HEK293 (cell line): ENCODE results near the gene PTH1R.
A peak's percentile ranks its signal among the peaks of the same experiment; 100 is the strongest.

Experiments
- CTCF ChIA-PET: fragments of 350-600 bp; formaldehyde crosslinking; extraction: SDS; loops from one replicate; lab custom pipeline; 2021; ENCODE audit warnings: antibody characterized with exemption; lab: Yijun Ruan, JAX
- POLR2A ChIA-PET: fragments of 300-600 bp; formaldehyde crosslinking; extraction: SDS; loops from one replicate; lab custom pipeline; 2020; ENCODE audit warnings: antibody characterized with exemption, inconsistent platforms; lab: Yijun Ruan, JAX
- H3K27ac ChIP-seq: fragments of 200-500 bp; sonication (Bioruptor generic); 2 replicates; pipeline ENCODE4 v1.5.1; 2014; ENCODE audit warnings: low read depth, low read length, control low read depth, inconsistent platforms; ENCODE audit errors: extremely low read depth
- H3K36me3 ChIP-seq, 2 experiments: fragments of 200-500 bp in 1 of 2; sonication (Bioruptor generic) in 1 of 2; 1 replicate in 1 of 2; 2 replicates in 1 of 2; pipeline ENCODE4 v1.5.1; 2014 to 2017; ENCODE audit warnings: inconsistent platforms in 2 of 2, low read length in 2 of 2; ENCODE audit not compliant: control insufficient read depth in 2 of 2, insufficient read depth in 1 of 2
- H3K4me1 ChIP-seq: fragments of 200-500 bp; sonication (Bioruptor generic); 2 replicates; pipeline ENCODE4 v1.5.1; 2014; ENCODE audit warnings: mild to moderate bottlenecking, low read length, inconsistent platforms; ENCODE audit not compliant: control insufficient read depth, insufficient read depth
- H3K4me3 ChIP-seq: 2 replicates; pipeline ENCODE4 v1.5.1; 2011; ENCODE audit warnings: low read depth, mild to moderate bottlenecking, control low read depth, low read length, moderate library complexity
- H3K9me3 ChIP-seq: fragments of 200-500 bp; sonication (Bioruptor generic); 2 replicates; pipeline ENCODE4 v1.5.1; 2014; ENCODE audit warnings: low read depth, low read length, inconsistent platforms; ENCODE audit not compliant: control insufficient read depth, insufficient read depth
- EGR2 ChIP-seq: fragments of 450-650 bp; formaldehyde crosslinking; IDR thresholded peaks from 2 replicates; pipeline ENCODE4 v1.5.1; 2016; ENCODE audit warnings: low read depth, missing biosample characterization, missing genetic modification characterization
- GLIS1 ChIP-seq: fragments of 450-650 bp; formaldehyde crosslinking; IDR thresholded peaks from 2 replicates; pipeline ENCODE4 v1.5.1; 2016; ENCODE audit warnings: missing biosample characterization, missing genetic modification characterization
- HOXC10 ChIP-seq: sonication (generic); formaldehyde crosslinking; IDR thresholded peaks from 2 replicates; pipeline ENCODE4 v1.8.1; 2023; ENCODE audit warnings: mild to moderate bottlenecking, missing genetic modification reagents
- PRDM4 ChIP-seq: fragments of 450-650 bp; formaldehyde crosslinking; IDR thresholded peaks from 2 replicates; pipeline ENCODE4 v1.5.1; 2017; ENCODE audit warnings: missing biosample characterization, missing genetic modification characterization
- RBAK ChIP-seq: fragments of 450-650 bp; formaldehyde crosslinking; IDR thresholded peaks from 2 replicates; pipeline ENCODE4 v1.5.1; 2016; ENCODE audit warnings: missing biosample characterization, missing genetic modification characterization
- SP3 ChIP-seq: fragments of 450-650 bp; formaldehyde crosslinking; IDR thresholded peaks from 2 replicates; pipeline ENCODE4 v1.5.1; 2016; ENCODE audit warnings: missing biosample characterization, missing genetic modification characterization
- ZBTB1 ChIP-seq: fragments of 450-650 bp; formaldehyde crosslinking; IDR thresholded peaks from 2 replicates; pipeline ENCODE4 v1.5.1; 2016; ENCODE audit warnings: missing biosample characterization, missing genetic modification characterization
- ZBTB7A ChIP-seq: fragments of 450-650 bp; formaldehyde crosslinking; IDR thresholded peaks from 2 replicates; pipeline ENCODE4 v1.5.1; 2016; ENCODE audit warnings: low read depth, missing biosample characterization, missing genetic modification characterization
- ZFHX2 ChIP-seq: fragments of 450-650 bp; formaldehyde crosslinking; conservative IDR thresholded peaks from 2 replicates; pipeline ENCODE4 v1.5.1; 2016; ENCODE audit warnings: missing biosample characterization, missing genetic modification characterization
- ZIC2 ChIP-seq: fragments of 450-650 bp; formaldehyde crosslinking; IDR thresholded peaks from 2 replicates; pipeline ENCODE4 v1.5.1; 2016; ENCODE audit warnings: missing biosample characterization, missing genetic modification characterization
- ZNF133 ChIP-seq: fragments of 450-650 bp; formaldehyde crosslinking; IDR thresholded peaks from 2 replicates; pipeline ENCODE4 v1.5.1; 2016; ENCODE audit warnings: missing biosample characterization, missing genetic modification characterization
- ZNF146 ChIP-seq: fragments of 450-650 bp; formaldehyde crosslinking; IDR thresholded peaks from 2 replicates; pipeline ENCODE4 v1.5.1; 2016; ENCODE audit warnings: missing biosample characterization, missing genetic modification characterization
- ZNF274 ChIP-seq, 2 experiments: fragments of 200-500 bp in 1 of 2; fragments of 450-650 bp in 1 of 2; sonication (Bioruptor generic) in 1 of 2; formaldehyde crosslinking in 1 of 2; IDR thresholded peaks; 2 replicates each; pipeline versions ENCODE4 v1.5.1 to v1.6.1; 2014 to 2016; ENCODE audit warnings: borderline replicate concordance in 1 of 2, inconsistent platforms in 1 of 2, low read length in 1 of 2, missing biosample characterization in 1 of 2, missing genetic modification characterization in 1 of 2
- ZNF37A ChIP-seq: fragments of 450-650 bp; IDR thresholded peaks from 2 replicates; pipeline ENCODE4 v1.5.1; 2018; ENCODE audit warnings: missing biosample characterization, missing genetic modification characterization
- ZNF513 ChIP-seq: fragments of 450-650 bp; IDR thresholded peaks from 2 replicates; pipeline ENCODE4 v1.5.1; 2018; ENCODE audit warnings: missing biosample characterization, missing genetic modification characterization
- ZNF585B ChIP-seq: fragments of 450-650 bp; formaldehyde crosslinking; IDR thresholded peaks from 2 replicates; pipeline ENCODE4 v1.5.1; 2016; ENCODE audit warnings: missing biosample characterization, missing genetic modification characterization
- ZNF639 ChIP-seq: fragments of 450-650 bp; formaldehyde crosslinking; IDR thresholded peaks from 2 replicates; pipeline ENCODE4 v1.5.1; 2016; ENCODE audit warnings: missing biosample characterization, missing genetic modification characterization
- ZNF791 ChIP-seq: fragments of 450-650 bp; formaldehyde crosslinking; IDR thresholded peaks from 2 replicates; pipeline ENCODE4 v1.5.1; 2016; ENCODE audit warnings: missing biosample characterization, missing genetic modification characterization
- TF ChIP-seq, protein P1 (sequence below): fragments of 450-650 bp; formaldehyde crosslinking; IDR thresholded peaks from 2 replicates; pipeline ENCODE4 v1.5.1; 2016; ENCODE audit warnings: missing biosample characterization, missing genetic modification characterization
- TF ChIP-seq, protein P2 (sequence below): fragments of 450-650 bp; formaldehyde crosslinking; IDR thresholded peaks from 2 replicates; pipeline ENCODE4 v1.5.1; 2016; ENCODE audit warnings: missing biosample characterization, missing genetic modification characterization
- TF ChIP-seq, protein P3 (sequence below): IDR thresholded peaks from 2 replicates; pipeline ENCODE4 v1.6.1; 2011; ENCODE audit warnings: mild to moderate bottlenecking, low read depth, low read length, borderline replicate concordance

Gene PTH1R

DNA sequence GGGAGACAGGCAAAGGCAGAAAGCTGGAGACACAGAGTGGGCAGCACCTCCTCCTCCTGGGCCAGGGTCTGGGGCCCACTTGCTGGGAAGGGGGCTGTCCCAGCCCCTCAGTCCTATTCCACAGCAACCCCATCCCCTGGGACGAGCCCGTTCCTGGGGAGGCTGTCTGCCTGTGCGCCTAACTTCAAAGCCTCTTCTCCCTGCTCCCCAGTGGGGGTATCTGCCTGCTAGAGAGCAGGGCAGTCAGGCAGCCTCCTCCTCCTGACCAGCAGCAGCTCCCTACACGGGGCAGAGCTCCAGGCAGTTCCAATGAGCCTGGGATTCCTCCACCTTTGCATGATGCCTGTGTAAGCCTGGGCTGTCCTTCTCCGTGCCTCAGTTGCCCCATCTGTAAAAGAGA, 6.9 kb downstream of the PTH1R start:
- Histone ChIP-seq H3K4me1 (no peaks in the 10 kb centered on the region), H3K9me3 (no peaks in the 10 kb centered on the region), H3K27ac (no peak overlapping the region), H3K36me3 (no peaks in the 10 kb centered on the region), H3K4me3 (no peak overlapping the region)
- CTCF ChIA-PET: interaction anchor here (0.7 kb wide), 1 partner anchor 15 kb away, joined by 3 read pairs; no protein-coding TSS in a partner anchor
- TF ChIP-seq SP3 (tag by site-specific recombination) (no peak), ZIC2 (tag by site-specific recombination) (peak; percentile 11; the same call in 1 of the 2 replicates), ZNF133 (tag by site-specific recombination) (no peak)
- POLR2A ChIA-PET: no interaction called here

- POLR2A ChIA-PET: no interaction called here
- TF ChIP-seq ZFHX2 (peak; percentile 50), ZNF585B (tag by site-specific recombination) (no peak), EGR2 (tag by site-specific recombination) (peak; percentile 53; the same call in 1 of the 2 replicates)
Observed at GRCh38 chr3:46884929-46885328, 7.4 kb downstream of the PTH1R start.

GRCh38 chr3:46885612-46886011, 8.1 kb downstream of the PTH1R start:
- H3K4me3 ChIP-seq: no peak overlapping the region
- POLR2A ChIA-PET: interaction anchor here (1.2 kb wide), 1 partner anchor 8 kb away, joined by 3 read pairs; no protein-coding TSS in a partner anchor
- no peaks in the 10 kb centered on the region for H3K9me3 ChIP-seq
- CTCF ChIA-PET: interaction anchor here (0.7 kb wide), 1 partner anchor 24 kb away, joined by 3 read pairs; no protein-coding TSS in a partner anchor
- H3K27ac ChIP-seq: no peak overlapping the region
- H3K4me1 ChIP-seq: no peaks in the 10 kb centered on the region
- no peaks in the 10 kb centered on the region for H3K36me3 ChIP-seq
- no peak for TF ChIP-seq ZNF146 (tag by site-specific recombination)
- no peak for TF ChIP-seq ZBTB7A
- TF ChIP-seq HOXC10: no peak
- no peak for TF ChIP-seq ZBTB1
- TF ChIP-seq ZNF513: no peak
- no peak for TF ChIP-seq ZNF791 (tag by site-specific recombination)
- no peak for TF ChIP-seq ZNF274 (IDR thresholded peaks at IDR 0.05; ENCODE audit: low read length)
- no peak for TF ChIP-seq ZNF274 (tag by site-specific recombination; IDR thresholded peaks at IDR 0.05; ENCODE audit: borderline replicate concordance)
- TF ChIP-seq, protein P1, sequence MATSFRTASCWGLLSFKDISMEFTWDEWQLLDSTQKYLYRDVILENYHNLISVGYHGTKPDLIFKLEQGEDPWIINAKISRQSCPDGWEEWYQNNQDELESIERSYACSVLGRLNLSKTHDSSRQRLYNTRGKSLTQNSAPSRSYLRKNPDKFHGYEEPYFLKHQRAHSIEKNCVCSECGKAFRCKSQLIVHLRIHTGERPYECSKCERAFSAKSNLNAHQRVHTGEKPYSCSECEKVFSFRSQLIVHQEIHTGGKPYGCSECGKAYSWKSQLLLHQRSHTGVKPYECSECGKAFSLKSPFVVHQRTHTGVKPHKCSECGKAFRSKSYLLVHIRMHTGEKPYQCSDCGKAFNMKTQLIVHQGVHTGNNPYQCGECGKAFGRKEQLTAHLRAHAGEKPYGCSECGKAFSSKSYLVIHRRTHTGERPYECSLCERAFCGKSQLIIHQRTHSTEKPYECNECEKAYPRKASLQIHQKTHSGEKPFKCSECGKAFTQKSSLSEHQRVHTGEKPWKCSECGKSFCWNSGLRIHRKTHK (tag by site-specific recombination): no peak
- TF ChIP-seq ZNF639 (tag by site-specific recombination): no peak
- no peak for TF ChIP-seq RBAK (tag by site-specific recombination)
- TF ChIP-seq, protein P2, sequence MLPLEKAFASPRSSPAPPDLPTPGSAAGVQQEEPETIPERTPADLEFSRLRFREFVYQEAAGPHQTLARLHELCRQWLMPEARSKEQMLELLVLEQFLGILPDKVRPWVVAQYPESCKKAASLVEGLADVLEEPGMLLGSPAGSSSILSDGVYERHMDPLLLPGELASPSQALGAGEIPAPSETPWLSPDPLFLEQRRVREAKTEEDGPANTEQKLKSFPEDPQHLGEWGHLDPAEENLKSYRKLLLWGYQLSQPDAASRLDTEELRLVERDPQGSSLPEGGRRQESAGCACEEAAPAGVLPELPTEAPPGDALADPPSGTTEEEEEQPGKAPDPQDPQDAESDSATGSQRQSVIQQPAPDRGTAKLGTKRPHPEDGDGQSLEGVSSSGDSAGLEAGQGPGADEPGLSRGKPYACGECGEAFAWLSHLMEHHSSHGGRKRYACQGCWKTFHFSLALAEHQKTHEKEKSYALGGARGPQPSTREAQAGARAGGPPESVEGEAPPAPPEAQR (tag by site-specific recombination): no peak
- TF ChIP-seq PRDM4 (tag by site-specific recombination): no peak
- no peak for TF ChIP-seq GLIS1 (tag by site-specific recombination)
- TF ChIP-seq ZNF37A (tag by site-specific recombination): no peak
- TF ChIP-seq, protein P3, sequence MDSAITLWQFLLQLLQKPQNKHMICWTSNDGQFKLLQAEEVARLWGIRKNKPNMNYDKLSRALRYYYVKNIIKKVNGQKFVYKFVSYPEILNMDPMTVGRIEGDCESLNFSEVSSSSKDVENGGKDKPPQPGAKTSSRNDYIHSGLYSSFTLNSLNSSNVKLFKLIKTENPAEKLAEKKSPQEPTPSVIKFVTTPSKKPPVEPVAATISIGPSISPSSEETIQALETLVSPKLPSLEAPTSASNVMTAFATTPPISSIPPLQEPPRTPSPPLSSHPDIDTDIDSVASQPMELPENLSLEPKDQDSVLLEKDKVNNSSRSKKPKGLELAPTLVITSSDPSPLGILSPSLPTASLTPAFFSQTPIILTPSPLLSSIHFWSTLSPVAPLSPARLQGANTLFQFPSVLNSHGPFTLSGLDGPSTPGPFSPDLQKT: no peak

More at GRCh38 chr3:46884929-46885328, 7.4 kb downstream of the PTH1R start:
- CTCF ChIA-PET: interaction anchor here (0.7 kb wide), 1 partner anchor 16 kb away, joined by 3 read pairs; no protein-coding TSS in a partner anchor
- no peak overlapping the region for H3K27ac ChIP-seq
- H3K4me3 ChIP-seq: no peak overlapping the region
- no peaks in the 10 kb centered on the region for H3K36me3 ChIP-seq
- no peaks in the 10 kb centered on the region for H3K4me1 ChIP-seq
- H3K9me3 ChIP-seq: no peaks in the 10 kb centered on the region
